Kidney (tissue), 14 donors: Measurements from ENCODE around the gene RAB6B. TPM values are rescaled to one million over a fixed set of nuclear protein-coding genes. Genes with fewer than 3 reads are reported as not detected.

ENCODE experiments used
- DNase-seq, 5 donors: peaks; one replicate each; pipeline ENCODE4 v3.0.0-alpha.2; 2013 to 2020
- FAIRE-seq: peaks from 2 replicates; lab custom pipeline; 2012; peaks lifted over from hg19 to GRCh38; lab: Jason Lieb, UNC
- H3K27ac ChIP-seq, 2 donors: one replicate each; pipeline ENCODE4 v1.7.0; 2013; ENCODE audit warnings: low read depth in 2 of 2, low read length in 2 of 2, inconsistent platforms in 1 of 2
- H3K27me3 ChIP-seq: one replicate; pipeline ENCODE4 v1.7.1; 2013; ENCODE audit warnings: low read length, inconsistent platforms; ENCODE audit not compliant: control insufficient read depth, insufficient read depth
- H3K36me3 ChIP-seq, 3 donors: one replicate each; pipeline versions ENCODE4 v1.7.0 to v1.7.1; 2013; ENCODE audit warnings: low read length in 3 of 3, control low read depth in 1 of 3, inconsistent platforms in 1 of 3; ENCODE audit not compliant: insufficient read depth in 3 of 3, control insufficient read depth in 2 of 3
- H3K4me1 ChIP-seq, 3 donors: one replicate each; pipeline versions ENCODE4 v1.7.0 to v1.7.1; 2013; ENCODE audit warnings: low read length in 3 of 3, inconsistent platforms in 1 of 3, low read depth in 1 of 3; ENCODE audit not compliant: control insufficient read depth in 2 of 3, insufficient read depth in 2 of 3
- H3K4me3 ChIP-seq, 3 donors: one replicate each; pipeline versions ENCODE4 v1.7.0 to v1.8.1; 2013; ENCODE audit warnings: low read length in 3 of 3, control low read depth in 1 of 3, inconsistent platforms in 1 of 3
- H3K9ac ChIP-seq, 3 donors: one replicate each; pipeline versions ENCODE4 v1.7.0 to v1.7.1; 2013; ENCODE audit warnings: low read length in 3 of 3, control low read depth in 1 of 3, inconsistent platforms in 1 of 3
- H3K9me3 ChIP-seq, 3 donors: one replicate each; pipeline versions ENCODE4 v1.7.0 to v1.7.1; 2013; ENCODE audit warnings: low read length in 3 of 3, control low read depth in 1 of 3, inconsistent platforms in 1 of 3; ENCODE audit not compliant: control insufficient read depth in 2 of 3, insufficient read depth in 1 of 3
- intact Hi-C: fragments of 100-400 bp; cut with DNase I; formaldehyde crosslinking; loops from one replicate; pipeline ENCODE4 v1.11.1; 2022
- polyA plus RNA-seq: library from polyadenylated mRNA; stranded (reverse); fragments of 350-450 nt; fragmentation: Illumina TruSeq; extraction: RNeasy Lipid Tissue Mini Kit (QIAGEN cat#74804); gene quantifications from one replicate; pipeline ENCODE4 v1.2.3, GENCODE V29; 2014; ENCODE audit warnings: low read depth, low replicate concordance; ENCODE audit not compliant: insufficient read depth
- total RNA-seq: library from RNA; stranded (reverse); fragmentation: NEBNext Ultra II Directional; extraction: Animal tissue kit (Norgen Biotek cat#: 25700); gene quantifications from one replicate; pipeline ENCODE4 v1.2.1, GENCODE V29; 2021
- TF ChIP-seq, protein P1 (sequence below): IDR thresholded peaks from 3 replicates; pipeline ENCODE4 v1.5.1; 2012; ENCODE audit warnings: mild to moderate bottlenecking, moderate library complexity, borderline replicate concordance; ENCODE audit not compliant: insufficient read depth; ENCODE audit errors: extremely low read depth
- donor health status: control.
- donor health status: control.
- donor health status: control.
- donor health status: control.
- donor health status: control.
- donor health status: DM: yes; HTN: yes; CAD: no.
- donor health status: Normal renal cell carcinoma (clear cell type).

RAB6B gene
- total and polyA plus RNA-seq, 2 donors from 2014 or later: 6.6 to 17.7 TPM

DNA sequence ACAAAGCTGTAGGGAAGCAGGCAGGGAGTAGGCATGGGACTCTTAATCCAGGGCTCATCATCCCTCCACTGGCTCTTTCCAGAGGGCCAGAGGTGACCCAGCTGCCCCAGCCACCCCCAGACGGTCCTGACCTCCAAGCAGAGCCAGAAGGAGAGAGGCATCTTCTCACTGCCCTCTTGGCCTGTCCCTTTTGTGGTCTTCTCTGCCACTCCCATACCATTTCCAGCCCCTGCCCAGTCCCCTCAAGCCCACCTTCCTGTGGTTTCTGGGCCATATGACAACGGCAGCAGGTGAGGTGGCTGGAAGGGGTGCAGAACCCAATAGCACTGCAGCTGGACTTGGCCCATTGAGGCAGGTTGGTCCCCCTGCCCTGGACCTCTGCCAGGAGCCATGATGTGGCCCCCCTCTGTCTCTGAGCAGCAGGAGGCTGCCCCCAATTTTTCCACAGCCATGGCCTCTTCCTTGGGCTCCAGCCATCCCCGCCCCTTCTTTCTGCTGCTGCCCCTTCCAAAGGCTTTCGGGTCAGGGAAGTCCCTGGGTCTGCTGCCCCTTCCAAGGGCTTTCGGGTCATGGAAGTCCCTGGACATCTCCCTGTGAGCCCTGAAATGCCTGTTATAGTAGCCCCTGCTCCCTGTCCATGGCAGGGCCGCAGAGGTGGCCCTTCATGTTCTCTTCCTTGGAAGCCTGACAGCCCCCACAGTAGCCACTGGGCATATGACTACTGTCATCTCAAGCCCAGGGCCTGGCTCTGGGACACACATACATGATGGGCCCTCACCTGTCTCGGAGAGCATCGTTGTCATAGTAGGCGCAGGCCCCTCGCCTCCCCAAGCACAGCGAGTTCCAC is 39.5 kb upstream of the RAB6B start:
- no peaks in the 10 kb centered on the region for H3K4me1 ChIP-seq
- TF ChIP-seq, protein P1, sequence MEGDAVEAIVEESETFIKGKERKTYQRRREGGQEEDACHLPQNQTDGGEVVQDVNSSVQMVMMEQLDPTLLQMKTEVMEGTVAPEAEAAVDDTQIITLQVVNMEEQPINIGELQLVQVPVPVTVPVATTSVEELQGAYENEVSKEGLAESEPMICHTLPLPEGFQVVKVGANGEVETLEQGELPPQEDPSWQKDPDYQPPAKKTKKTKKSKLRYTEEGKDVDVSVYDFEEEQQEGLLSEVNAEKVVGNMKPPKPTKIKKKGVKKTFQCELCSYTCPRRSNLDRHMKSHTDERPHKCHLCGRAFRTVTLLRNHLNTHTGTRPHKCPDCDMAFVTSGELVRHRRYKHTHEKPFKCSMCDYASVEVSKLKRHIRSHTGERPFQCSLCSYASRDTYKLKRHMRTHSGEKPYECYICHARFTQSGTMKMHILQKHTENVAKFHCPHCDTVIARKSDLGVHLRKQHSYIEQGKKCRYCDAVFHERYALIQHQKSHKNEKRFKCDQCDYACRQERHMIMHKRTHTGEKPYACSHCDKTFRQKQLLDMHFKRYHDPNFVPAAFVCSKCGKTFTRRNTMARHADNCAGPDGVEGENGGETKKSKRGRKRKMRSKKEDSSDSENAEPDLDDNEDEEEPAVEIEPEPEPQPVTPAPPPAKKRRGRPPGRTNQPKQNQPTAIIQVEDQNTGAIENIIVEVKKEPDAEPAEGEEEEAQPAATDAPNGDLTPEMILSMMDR: no peak
- H3K9me3 ChIP-seq: no peaks in the 10 kb centered on the region
- no peak overlapping the region for H3K9ac ChIP-seq
- no peaks in the 10 kb centered on the region for H3K27me3 ChIP-seq
- no peaks in the 10 kb centered on the region for H3K36me3 ChIP-seq
- intact Hi-C loops: loop anchor here (5.0 kb wide), 1 partner anchor 113 kb away; no protein-coding TSS in a partner anchor
- no peak overlapping the region for H3K27ac ChIP-seq
- DNase-seq (peak in 1 of 5 donors; percentile 7), FAIRE-seq (no peak)
- H3K4me3 ChIP-seq: no peak overlapping the region

DNA sequence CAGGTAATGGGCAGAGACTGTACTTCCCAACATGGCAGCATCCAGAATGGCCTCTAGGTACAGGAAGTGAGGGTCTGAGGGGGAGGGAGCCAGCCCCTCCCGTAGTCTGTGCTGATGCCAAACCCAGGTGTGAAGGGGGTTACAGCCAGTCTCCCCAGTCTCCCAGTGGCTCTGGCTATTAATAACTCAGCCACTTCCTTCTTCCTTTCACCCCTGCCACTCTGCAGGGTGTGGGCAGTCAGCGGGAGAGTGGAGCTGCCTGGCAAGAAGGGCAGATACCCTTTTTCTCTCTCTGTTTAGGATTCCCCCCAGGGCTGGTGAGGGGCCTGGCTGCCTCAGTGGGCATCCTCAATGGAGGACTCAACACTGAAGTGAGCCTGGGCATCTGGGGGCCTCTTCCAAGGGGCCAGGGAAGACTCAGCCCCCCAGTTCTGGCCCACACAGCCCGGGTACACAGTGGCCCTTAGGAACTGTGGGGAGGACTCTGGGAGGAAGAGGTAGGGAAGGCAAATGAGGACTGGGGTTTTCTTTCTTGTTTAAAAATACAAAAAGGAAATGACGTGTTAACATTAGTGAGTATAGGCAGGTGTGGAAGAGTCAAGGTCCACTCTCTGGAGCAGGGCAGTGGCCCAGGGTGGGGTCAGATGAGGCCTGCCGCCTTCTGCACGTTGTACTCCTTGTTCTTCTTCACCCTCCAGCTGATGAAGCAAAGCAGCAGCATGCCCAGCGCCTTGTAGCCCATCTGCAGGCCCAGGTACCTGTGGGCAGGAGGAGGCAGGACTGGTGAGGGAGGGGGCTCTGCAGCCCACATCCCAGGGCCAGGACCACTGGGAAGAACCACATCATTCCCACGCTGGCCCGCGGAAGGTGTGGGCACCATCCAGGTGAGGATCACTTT is 38.6 kb upstream of the RAB6B start:
- no peaks in the 10 kb centered on the region for H3K9me3 ChIP-seq
- no peaks in the 10 kb centered on the region for H3K4me1 ChIP-seq
- no peak overlapping the region for H3K4me3 ChIP-seq
- H3K36me3 ChIP-seq: no peaks in the 10 kb centered on the region
- H3K27ac ChIP-seq: no peak overlapping the region
- TF ChIP-seq, protein P1: no peak
- no peaks in the 10 kb centered on the region for H3K27me3 ChIP-seq
- intact Hi-C loops: loop anchor here (5.0 kb wide), 1 partner anchor 112 kb away; no protein-coding TSS in a partner anchor
- DNase-seq: peak in 1 of 5 donors; percentile 4
- FAIRE-seq: no peak
- no peak overlapping the region for H3K9ac ChIP-seq

DNA sequence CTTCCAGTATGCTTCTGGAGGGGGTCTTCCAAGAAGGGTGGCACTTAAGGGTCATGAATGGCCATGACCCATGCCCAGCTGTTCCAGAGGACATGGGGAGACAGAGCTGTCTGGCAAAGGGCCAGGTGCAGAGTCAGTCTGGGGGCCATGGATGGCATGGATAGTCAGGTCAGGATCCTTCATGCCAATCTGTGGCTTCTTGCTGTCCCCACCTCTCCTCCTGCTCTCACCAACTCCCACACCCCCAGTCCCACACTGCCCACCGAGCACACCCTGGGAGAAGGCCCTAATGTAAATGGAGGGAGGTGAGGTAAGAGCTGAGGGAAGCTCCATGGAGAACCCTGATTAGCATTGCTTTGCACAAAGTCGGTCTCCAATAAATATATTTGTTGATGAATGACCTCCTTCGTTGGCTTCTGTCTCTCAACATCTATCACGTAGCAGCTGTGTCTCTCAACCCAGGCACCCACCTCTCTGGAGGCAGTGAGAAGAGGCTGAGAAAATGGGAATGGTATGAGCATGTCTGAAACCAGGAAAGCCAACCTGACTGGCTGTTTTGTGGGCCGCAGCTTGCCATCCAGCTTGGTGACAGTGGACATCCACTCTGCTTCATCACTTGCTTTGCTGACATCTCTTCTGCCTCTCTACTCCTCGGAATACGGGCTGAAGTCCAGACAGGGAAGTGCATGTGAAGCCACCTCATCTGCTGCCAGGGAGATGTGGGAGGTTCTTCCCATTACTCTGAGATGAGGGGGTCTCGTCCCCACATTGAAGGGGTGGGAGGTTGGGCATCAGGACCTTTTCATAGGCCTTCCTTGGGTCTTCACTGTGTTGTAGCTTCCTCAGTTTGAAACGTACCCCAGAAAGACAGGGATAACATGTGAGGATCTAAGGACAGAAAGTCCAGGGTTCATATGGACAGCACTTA is 37.7 kb upstream of the RAB6B start:
- DNase-seq (peak in 1 of 5 donors; percentile 4), FAIRE-seq (no peak)
- no peak overlapping the region for H3K9ac ChIP-seq
- no peak overlapping the region for H3K4me3 ChIP-seq
- intact Hi-C loops: loop anchor here (5.0 kb wide), 1 partner anchor 111 kb away; no protein-coding TSS in a partner anchor
- no peak overlapping the region for H3K27ac ChIP-seq
- no peaks in the 10 kb centered on the region for H3K4me1 ChIP-seq
- no peaks in the 10 kb centered on the region for H3K36me3 ChIP-seq
- H3K9me3 ChIP-seq: no peaks in the 10 kb centered on the region
- TF ChIP-seq, protein P1: no peak
- no peaks in the 10 kb centered on the region for H3K27me3 ChIP-seq
